SK-N-SH (cell line): ENCODE data around the gene CDH13. TPM values are rescaled to one million over a fixed set of nuclear protein-coding genes. Genes with fewer than 3 reads are reported as not detected.

Experiments used
- CTCF ChIA-PET: fragments of 300-600, 350-600 bp; formaldehyde crosslinking; extraction: SDS; loops from one replicate; lab custom pipeline; 2021; lab: Yijun Ruan, JAX
- POLR2A ChIA-PET: fragments of 350-600 bp; sonication (Branson Sonifier 250); formaldehyde crosslinking; extraction: SDS; loops from one replicate; lab custom pipeline; 2020; ENCODE audit warnings: antibody characterized with exemption, inconsistent platforms; lab: Yijun Ruan, JAX
- DNase-seq: peaks from one replicate; pipeline ENCODE4 v3.0.0; 2012
- H2AFZ ChIP-seq: fragments of 200-600 bp; sonication (generic); 2 replicates; pipeline ENCODE4 v1.8.1; 2016; ENCODE audit warnings: antibody characterized with exemption, mild to moderate bottlenecking, low read depth
- H3F3A ChIP-seq: fragments of 200-600 bp; sonication (generic); replicated peaks from 2 replicates; pipeline ENCODE3; 2016; ENCODE audit warnings: antibody characterized with exemption, mild to moderate bottlenecking; ENCODE audit not compliant: insufficient read depth
- H3K27ac ChIP-seq, 2 experiments: fragments of 200-500 bp in 1 of 2; fragments of 200-600 bp in 1 of 2; sonication (Bioruptor generic) in 1 of 2; sonication (generic), shearing (Covaris generic) in 1 of 2; 2 replicates each; pipeline versions ENCODE4 v1.5.1 to v1.6.1; 2014 to 2016; ENCODE audit warnings: low read depth in 2 of 2, inconsistent platforms in 1 of 2, low read length in 1 of 2, mild to moderate bottlenecking in 1 of 2, mixed read lengths in 1 of 2
- H3K27me3 ChIP-seq: fragments of 200-600 bp; sonication (generic), shearing (Covaris generic); 2 replicates; pipeline ENCODE4 v1.6.1; 2016; ENCODE audit warnings: mixed run types; ENCODE audit not compliant: insufficient read depth
- H3K36me3 ChIP-seq, 2 experiments: fragments of 200-500 bp in 1 of 2; fragments of 200-600 bp in 1 of 2; sonication (Bioruptor generic) in 1 of 2; sonication (generic) in 1 of 2; replicated peaks in 1 of 2; 2 replicates each; pipeline versions ENCODE3 to v1.5.1; 2014 to 2016; ENCODE audit warnings: low read length in 1 of 2, mild to moderate bottlenecking in 1 of 2; ENCODE audit not compliant: insufficient read depth in 2 of 2, control insufficient read depth in 1 of 2
- H3K4me1 ChIP-seq, 2 experiments: fragments of 200-500 bp in 1 of 2; fragments of 200-600 bp in 1 of 2; sonication (Bioruptor generic) in 1 of 2; sonication (generic), shearing (Covaris generic) in 1 of 2; 2 replicates each; pipeline versions ENCODE4 v1.5.1 to v1.6.1; 2014 to 2016; ENCODE audit warnings: low read depth in 1 of 2, low read length in 1 of 2, mixed run types in 1 of 2; ENCODE audit not compliant: insufficient read depth in 2 of 2, control insufficient read depth in 1 of 2
- H3K4me2 ChIP-seq: fragments of 200-600 bp; sonication (generic), shearing (Covaris generic); 2 replicates; pipeline ENCODE4 v1.6.1; 2017; ENCODE audit warnings: mixed run types
- H3K4me3 ChIP-seq, 2 experiments: fragments of 200-500 bp in 1 of 2; fragments of 200-600 bp in 1 of 2; sonication (Bioruptor generic) in 1 of 2; sonication (generic), shearing (Covaris generic) in 1 of 2; 2 replicates each; pipeline versions ENCODE4 v1.5.1 to v1.8.1; 2014 to 2016; ENCODE audit warnings: low read depth in 2 of 2, inconsistent platforms in 1 of 2, low read length in 1 of 2, mild to moderate bottlenecking in 1 of 2, mixed read lengths in 1 of 2, moderate library complexity in 1 of 2
- H3K79me2 ChIP-seq: fragments of 200-600 bp; sonication (generic); 2 replicates; pipeline ENCODE4 v1.8.1; 2017; ENCODE audit warnings: mild to moderate bottlenecking; ENCODE audit not compliant: insufficient read depth
- H3K9ac ChIP-seq: fragments of 200-600 bp; sonication (generic); 2 replicates; pipeline ENCODE4 v1.6.1; 2017; ENCODE audit warnings: mixed run types
- H3K9me2 ChIP-seq: fragments of 200-600 bp; sonication (generic); 2 replicates; pipeline ENCODE4 v1.6.1; 2017; ENCODE audit warnings: mixed run types
- H3K9me3 ChIP-seq: fragments of 200-600 bp; sonication (generic); 2 replicates; pipeline ENCODE4 v1.6.1; 2017; ENCODE audit warnings: mixed run types, mild to moderate bottlenecking, moderate library complexity
- H4K20me1 ChIP-seq: fragments of 200-600 bp; sonication (generic); 2 replicates; pipeline ENCODE4 v1.6.1; 2017; ENCODE audit warnings: mild to moderate bottlenecking, mixed run types; ENCODE audit not compliant: insufficient read depth
- EP300 ChIP-seq, 2 experiments: IDR thresholded peaks; 2 replicates each; pipeline versions ENCODE4 v1.4.0 to v1.6.1; 2012; ENCODE audit warnings: borderline replicate concordance in 1 of 2, low read depth in 1 of 2, low read length in 1 of 2
- FOXM1 ChIP-seq: IDR thresholded peaks from 2 replicates; pipeline ENCODE4 v1.4.0; 2012; ENCODE audit warnings: low read depth, mild to moderate bottlenecking
- GABPA ChIP-seq: IDR thresholded peaks from 2 replicates; pipeline ENCODE4 v1.4.0; 2012; ENCODE audit warnings: low read depth, mild to moderate bottlenecking
- IRF3 ChIP-seq: fragments of 150-350 bp; IDR thresholded peaks from 2 replicates; pipeline ENCODE4 v1.6.1; 2016; ENCODE audit warnings: mild to moderate bottlenecking, low read depth, low read length
- MEF2A ChIP-seq: IDR thresholded peaks from 2 replicates; pipeline ENCODE4 v1.4.0; 2012; ENCODE audit warnings: low read depth, borderline replicate concordance
- POLR2AphosphoS5 ChIP-seq: IDR thresholded peaks from 2 replicates; pipeline ENCODE4 v1.6.1; 2012; ENCODE audit warnings: low read depth, low read length
- RAD21 ChIP-seq: IDR thresholded peaks from 2 replicates; pipeline ENCODE4 v1.6.1; 2012; ENCODE audit warnings: mild to moderate bottlenecking, low read length
- REST ChIP-seq: IDR thresholded peaks from 2 replicates; pipeline ENCODE4 v1.6.1; 2012; ENCODE audit warnings: mild to moderate bottlenecking, low read depth, low read length, moderate library complexity
- SMC3 ChIP-seq: IDR thresholded peaks from 2 replicates; pipeline ENCODE4 v1.6.1; 2012; ENCODE audit warnings: low read depth, low read length, improper control_type of control experiment
- TCF12 ChIP-seq: IDR thresholded peaks from 2 replicates; pipeline ENCODE4 v1.4.0; 2012
- TEAD4 ChIP-seq: IDR thresholded peaks from 2 replicates; pipeline ENCODE4 v1.4.0; 2012; ENCODE audit warnings: mild to moderate bottlenecking, borderline replicate concordance; ENCODE audit not compliant: insufficient read depth
- YY1 ChIP-seq: IDR thresholded peaks from 2 replicates; pipeline ENCODE4 v1.4.0; 2012; ENCODE audit warnings: low read depth, mild to moderate bottlenecking
- WGBS: methylation state at CpG from one replicate; pipeline ENCODE4 v1.1.6; 2017; ENCODE audit warnings: low lambda C conversion rate; 5-methylcytosine and 5-hydroxymethylcytosine counted together
- polyA plus RNA-seq, 3 experiments: library from polyadenylated mRNA; depleted of rRNA; stranded (reverse); fragments of >200 nt; gene quantifications; 2 replicates each; pipeline ENCODE4 v1.2.3, GENCODE V29; 2012
- TF ChIP-seq, protein P1 (sequence below): IDR thresholded peaks from 2 replicates; pipeline ENCODE4 v1.4.0; 2012; ENCODE audit warnings: low read depth, borderline replicate concordance

CDH13 gene
- polyA plus RNA-seq, 1 of the 3 experiments (the other 2 are of a cell fraction) = 93.0 TPM

GRCh38 chr16:82793528-82794245 lies 166.9 kb downstream of the CDH13 start:
- H2AFZ ChIP-seq = no peak overlapping the region
- no peaks in the 10 kb centered on the region for H4K20me1 ChIP-seq
- DNase-seq = no peak
- TF ChIP-seq FOXM1 = no peak
- TF ChIP-seq EP300 (IDR thresholded peaks at IDR 0.05; ENCODE audit: borderline replicate concordance in 1 of 2, low read depth in 1 of 2, low read length in 1 of 2) = no peak
- TF ChIP-seq YY1 = no peak
- TF ChIP-seq GABPA = no peak
- no peak for TF ChIP-seq TCF12
- no peak for TF ChIP-seq POLR2AphosphoS5
- TF ChIP-seq MEF2A = no peak
- no peak for TF ChIP-seq RAD21
- no peaks in the 10 kb centered on the region for H3K9me2 ChIP-seq
- H3K4me1 ChIP-seq = no peaks in the 10 kb centered on the region
- no peak overlapping the region for H3K4me3 ChIP-seq
- POLR2A ChIA-PET = no interaction called here
- H3K36me3 ChIP-seq = peaks cover 0 to 3% of the 10 kb centered on the region in 2 experiments
- H3K27me3 ChIP-seq = no peaks in the 10 kb centered on the region
- H3K79me2 ChIP-seq = no peaks in the 10 kb centered on the region
- 61% methylated on average over 10 of the region's 10 CpGs for WGBS
- no peak overlapping the region for H3K27ac ChIP-seq
- H3K9ac ChIP-seq = no peak overlapping the region
- CTCF ChIA-PET = no interaction called here
- no peaks in the 10 kb centered on the region for H3K9me3 ChIP-seq
- H3K4me2 ChIP-seq = no peak overlapping the region
- no peaks in the 10 kb centered on the region for H3F3A ChIP-seq

GRCh38 chr16:82796047-82796446 lies 169.3 kb downstream of the CDH13 start:
- POLR2A ChIA-PET = no interaction called here
- CTCF ChIA-PET = no interaction called here
- 40% methylated on average over 3 of the region's 3 CpGs for WGBS

More at GRCh38 chr16:82796047-82796446, 169.3 kb downstream of the CDH13 start:
- H3K4me3 ChIP-seq = no peak overlapping the region
- H3K4me1 ChIP-seq = no peaks in the 10 kb centered on the region
- H4K20me1 ChIP-seq = no peaks in the 10 kb centered on the region
- H3K9me2 ChIP-seq = no peaks in the 10 kb centered on the region
- no peak overlapping the region for H2AFZ ChIP-seq
- H3K27me3 ChIP-seq = no peaks in the 10 kb centered on the region
- no peak overlapping the region for H3K4me2 ChIP-seq
- no peak overlapping the region for H3K9ac ChIP-seq
- no peak for TF ChIP-seq SMC3
- TF ChIP-seq EP300 (IDR thresholded peaks at IDR 0.05; ENCODE audit: borderline replicate concordance in 1 of 2, low read depth in 1 of 2, low read length in 1 of 2) = no peak
- TF ChIP-seq, protein P1, sequence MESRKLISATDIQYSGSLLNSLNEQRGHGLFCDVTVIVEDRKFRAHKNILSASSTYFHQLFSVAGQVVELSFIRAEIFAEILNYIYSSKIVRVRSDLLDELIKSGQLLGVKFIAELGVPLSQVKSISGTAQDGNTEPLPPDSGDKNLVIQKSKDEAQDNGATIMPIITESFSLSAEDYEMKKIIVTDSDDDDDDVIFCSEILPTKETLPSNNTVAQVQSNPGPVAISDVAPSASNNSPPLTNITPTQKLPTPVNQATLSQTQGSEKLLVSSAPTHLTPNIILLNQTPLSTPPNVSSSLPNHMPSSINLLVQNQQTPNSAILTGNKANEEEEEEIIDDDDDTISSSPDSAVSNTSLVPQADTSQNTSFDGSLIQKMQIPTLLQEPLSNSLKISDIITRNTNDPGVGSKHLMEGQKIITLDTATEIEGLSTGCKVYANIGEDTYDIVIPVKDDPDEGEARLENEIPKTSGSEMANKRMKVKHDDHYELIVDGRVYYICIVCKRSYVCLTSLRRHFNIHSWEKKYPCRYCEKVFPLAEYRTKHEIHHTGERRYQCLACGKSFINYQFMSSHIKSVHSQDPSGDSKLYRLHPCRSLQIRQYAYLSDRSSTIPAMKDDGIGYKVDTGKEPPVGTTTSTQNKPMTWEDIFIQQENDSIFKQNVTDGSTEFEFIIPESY = no peak
- TF ChIP-seq REST = no peak
- TF ChIP-seq IRF3 = no peak
- no peak for TF ChIP-seq GABPA
- no peak for TF ChIP-seq TEAD4
- no peaks in the 10 kb centered on the region for H3K79me2 ChIP-seq
- no peaks in the 10 kb centered on the region for H3K9me3 ChIP-seq
- no peaks in the 10 kb centered on the region for H3K36me3 ChIP-seq
- no peak overlapping the region for H3K27ac ChIP-seq
- DNase-seq = no peak
- no peaks in the 10 kb centered on the region for H3F3A ChIP-seq
